GM12801 (cell line): Measurements from ENCODE around the gene KMT5B.

Experiments
- CTCF ChIP-seq: IDR thresholded peaks from one replicate; pipeline ENCODE4 v1.5.1; 2011; ENCODE audit warnings: control low read depth; ENCODE audit not compliant: insufficient read length; ENCODE audit errors: extremely low read depth

Gene KMT5B

GRCh38 chr11:68191661-68192579, 21.2 kb downstream of the KMT5B start:
- TF ChIP-seq CTCF = no peak

- no peak for TF ChIP-seq CTCF
These were observed 23.2 kb downstream of the KMT5B start for GRCh38 chr11:68189888-68190287.

GRCh38 chr11:68189082-68189481, 24.0 kb downstream of the KMT5B start:
- TF ChIP-seq CTCF = no peak

GRCh38 chr11:68186061-68186460, 27.0 kb downstream of the KMT5B start:
- no peak for TF ChIP-seq CTCF

- TF ChIP-seq CTCF = no peak
These were observed 31.2 kb downstream of the KMT5B start for GRCh38 chr11:68181719-68182451.

- TF ChIP-seq CTCF = no peak
These were observed 33.2 kb downstream of the KMT5B start for GRCh38 chr11:68179847-68180246.

GRCh38 chr11:68177877-68178276, 35.2 kb downstream of the KMT5B start:
- no peak for TF ChIP-seq CTCF
